Activated CD8-positive, alpha-beta T cell treated with anti-CD3 and anti-CD28 coated beads for 36 hours (primary cell): ENCODE results near the gene SYNJ2BP. TPM values are rescaled to one million over a fixed set of nuclear protein-coding genes. Genes with fewer than 3 reads are reported as not detected.

Source experiments
- ATAC-seq: fragments of 200-7000 bp; cut with Tn5 transposase; one replicate; pipeline ENCODE4 v1.10.0; 2021; ENCODE audit warnings: mild to moderate bottlenecking, moderate library complexity
- CTCF ChIA-PET: fragments of 350-600 bp; sonication (Branson Sonifier 250); formaldehyde crosslinking; loops from one replicate; lab custom pipeline; 2021; ENCODE audit warnings: antibody characterized with exemption; lab: Charles Lee
- POLR2A ChIA-PET: fragments of 350-600 bp; sonication (Branson Sonifier 250); formaldehyde crosslinking; loops from one replicate; lab custom pipeline; 2021; ENCODE audit warnings: antibody characterized with exemption; lab: Charles Lee
- DNase-seq: peaks from one replicate; pipeline ENCODE4 v3.0.0-alpha.2; 2020
- H3K27ac Mint-ChIP-seq: one replicate; pipeline ENCODE4 v1.8.0; 2021; ENCODE audit warnings: mild to moderate bottlenecking, mixed read lengths
- H3K27me3 Mint-ChIP-seq: one replicate; pipeline ENCODE4 v1.8.0; 2021; ENCODE audit warnings: mixed read lengths
- H3K36me3 Mint-ChIP-seq: one replicate; pipeline ENCODE4 v1.8.0; 2021; ENCODE audit warnings: low read depth, mixed read lengths
- H3K4me1 Mint-ChIP-seq: one replicate; pipeline ENCODE4 v1.8.0; 2021; ENCODE audit warnings: low read depth, mixed read lengths
- H3K4me3 Mint-ChIP-seq: one replicate; pipeline ENCODE4 v1.8.0; 2021; ENCODE audit warnings: mild to moderate bottlenecking, moderate library complexity, mixed read lengths
- H3K9me3 Mint-ChIP-seq: one replicate; pipeline ENCODE4 v1.8.0; 2021; ENCODE audit warnings: mixed read lengths
- CTCF ChIP-seq: fragments of 200-600 bp; IDR thresholded peaks from one replicate; pipeline ENCODE4 v1.8.0; 2022; ENCODE audit warnings: antibody characterized with exemption, mild to moderate bottlenecking
- intact Hi-C: fragments of 100-400 bp; cut with micrococcal nuclease; formaldehyde crosslinking; loops from one replicate; pipeline ENCODE4 v1.10.0; 2022
- total RNA-seq, 2 experiments: library from RNA; stranded (reverse); gene quantifications; one replicate each; pipeline ENCODE4 v1.2.3, GENCODE V29; 2021

Gene SYNJ2BP
- total RNA-seq, 2 experiments from 2014 or later, result 8.0 TPM

- POLR2A ChIA-PET, result no interaction called here
- Mint-ChIP-seq H3K4me3 (no peak overlapping the region), H3K4me1 (peaks cover 11% of the 10 kb centered on the region), H3K27me3 (no peaks in the 10 kb centered on the region), H3K36me3 (peaks cover 8% of the 10 kb centered on the region), H3K9me3 (no peaks in the 10 kb centered on the region), H3K27ac (no peak overlapping the region)
- intact Hi-C loops, result no loop called here
- ATAC-seq, result no peak
- TF ChIP-seq CTCF, result no peak
- CTCF ChIA-PET, result interaction anchor here (1.1 to 1.2 kb wide), 2 partner anchors 10 to 19 kb away, joined by 3 read pairs; no protein-coding TSS in a partner anchor
- DNase-seq, result no peak
Observed at GRCh38 chr14:70401643-70402042, 15.2 kb downstream of the SYNJ2BP start.

- H3K4me1 Mint-ChIP-seq, result no peaks in the 10 kb centered on the region
- no peak overlapping the region for H3K4me3 Mint-ChIP-seq
- H3K27me3 Mint-ChIP-seq, result no peaks in the 10 kb centered on the region
- POLR2A ChIA-PET, result interaction anchor here (0.6 kb wide), 1 partner anchor 29 kb away, joined by 3 read pairs; no protein-coding TSS in a partner anchor
- peaks cover 10% of the 10 kb centered on the region for H3K36me3 Mint-ChIP-seq
- CTCF ChIA-PET, result no interaction called here
- ATAC-seq (no peak), DNase-seq (no peak)
- intact Hi-C loops, result no loop called here
- no peaks in the 10 kb centered on the region for H3K9me3 Mint-ChIP-seq
- no peak for TF ChIP-seq CTCF
- no peak overlapping the region for H3K27ac Mint-ChIP-seq
Observed at GRCh38 chr14:70398706-70399431, 18.0 kb downstream of the SYNJ2BP start.

- Mint-ChIP-seq H3K4me3 (no peak overlapping the region), H3K27ac (no peak overlapping the region), H3K27me3 (no peaks in the 10 kb centered on the region), H3K9me3 (peaks cover 3% of the 10 kb centered on the region), H3K4me1 (no peaks in the 10 kb centered on the region), H3K36me3 (peaks cover 12% of the 10 kb centered on the region)
- CTCF ChIA-PET, result no interaction called here
- no peak for TF ChIP-seq CTCF
- intact Hi-C loops, result no loop called here
- ATAC-seq, result no peak
- DNase-seq, result no peak
- POLR2A ChIA-PET, result interaction anchor here (0.6 kb wide), 1 partner anchor 28 kb away, joined by 3 read pairs; no protein-coding TSS in a partner anchor
Observed at GRCh38 chr14:70398280-70398679, 18.6 kb downstream of the SYNJ2BP start.

GRCh38 chr14:70397746-70398145 lies 19.1 kb downstream of the SYNJ2BP start:
- Mint-ChIP-seq H3K4me1 (no peaks in the 10 kb centered on the region), H3K27ac (no peak overlapping the region), H3K27me3 (no peaks in the 10 kb centered on the region), H3K9me3 (peaks cover 3% of the 10 kb centered on the region), H3K4me3 (no peak overlapping the region), H3K36me3 (peaks cover 17% of the 10 kb centered on the region)
- intact Hi-C loops, result no loop called here
- ATAC-seq (no peak), DNase-seq (no peak)
- ChIA-PET POLR2A (no interaction called here), CTCF (no interaction called here)
- TF ChIP-seq CTCF, result no peak

GRCh38 chr14:70394674-70395306 lies 22.1 kb downstream of the SYNJ2BP start:
- no peak for TF ChIP-seq CTCF
- DNase-seq (no peak), ATAC-seq (no peak)
- intact Hi-C loops, result no loop called here
- no peak overlapping the region for H3K27ac Mint-ChIP-seq
- peaks cover 3% of the 10 kb centered on the region for H3K9me3 Mint-ChIP-seq
- H3K36me3 Mint-ChIP-seq, result peaks cover 17% of the 10 kb centered on the region
- H3K4me3 Mint-ChIP-seq, result no peak overlapping the region
- ChIA-PET POLR2A (no interaction called here), CTCF (interaction anchor here (0.9 kb wide), 1 partner anchor 423 kb away, joined by 3 read pairs; no protein-coding TSS in a partner anchor)
- no peaks in the 10 kb centered on the region for H3K27me3 Mint-ChIP-seq
- no peaks in the 10 kb centered on the region for H3K4me1 Mint-ChIP-seq
